Melanocyte of skin (primary cell): Measurements from ENCODE around the gene NUTF2. TPM values are rescaled to one million over a fixed set of nuclear protein-coding genes. Genes with fewer than 3 reads are reported as not detected.

Experiments used
- small RNA-seq, 2 donors: library from RNA; depleted of rRNA; stranded (forward); fragments of <200 nt; gene quantifications; one replicate each; pipeline ENCODE3, GENCODE V24; 2012
- total RNA-seq, 2 donors: library from RNA; depleted of rRNA; stranded (reverse); fragments of >200 nt; gene quantifications; 2 replicates each; pipeline ENCODE4 v1.2.3, GENCODE V29; 2012

The NUTF2 gene
- total RNA-seq: 100 to 1,000 TPM; 317 to 429 TPM

GRCh38 chr16:67846320-67847063 is at the start of gene NUTF2:
Gene NUTF2, plus strand, starts transcription at chr16:67846933. Its CDS starts 18,198 bp downstream, at chr16:67865131.

GRCh38 chr16:67806428-67807147 is 40.1 kb upstream of the NUTF2 start, which contains the start of the genes RANBP10 and TSNAXIP1:
Gene RANBP10, minus strand, starts transcription at chr16:67806560. Its CDS starts 24 bp downstream, at chr16:67806536.
Gene TSNAXIP1, plus strand, starts transcription at chr16:67806889. Its CDS starts 261 bp downstream, at chr16:67807150.

GRCh38 chr16:67841816-67842508 is 4.8 kb upstream of the NUTF2 start, which contains the start of gene THAP11:
Gene THAP11, plus strand, starts transcription at chr16:67842320. Its CDS starts 235 bp downstream, at chr16:67842555.

GRCh38 chr16:67847064-67847861 is 530 bp downstream of the NUTF2 start, which contains the start of gene CENPT:
Gene CENPT, minus strand, starts transcription at chr16:67847693. Its CDS starts 13,834 bp downstream, at chr16:67833859.

GRCh38 chr16:67872631-67873434 is 26.1 kb downstream of the NUTF2 start, which contains the start of gene EDC4:
Gene EDC4, plus strand, starts transcription at chr16:67873052. Its CDS starts 210 bp downstream, at chr16:67873262.

GRCh38 chr16:67884684-67885083 is 38.0 kb downstream of the NUTF2 start, which contains the start of gene NRN1L:
Gene NRN1L, plus strand, starts transcription at chr16:67884885. Its CDS starts 19 bp downstream, at chr16:67884904.

GRCh38 chr16:67892899-67893742 is 46.4 kb downstream of the NUTF2 start, which contains the start of gene PSKH1:
Gene PSKH1, plus strand, starts transcription at chr16:67893254. Its CDS starts 15,496 bp downstream, at chr16:67908750.

Small RNAs within 50 kb of the gene (small RNA-seq; reads per million reads assigned to genes)
- gene AC040162.2: 0 reads per million in 2 donors
- gene NRN1L: 0 reads per million in 2 donors

Other genes starting within 250 kb of the NUTF2 start
- not detected for gene CARMIL2, start 201.8 kb upstream of the NUTF2 start, total RNA-seq
- 10 to 100 TPM; 17.9 to 36.6 TPM for gene ACD, start 186.7 kb upstream of the NUTF2 start, total RNA-seq
- 1 to 10 TPM in 1 of 2 donors, under 1 TPM in 1; 0.69 to 2.3 TPM for gene PARD6A, start 186.0 kb upstream of the NUTF2 start, total RNA-seq
- gene ENKD1, start 180.2 kb upstream of the NUTF2 start, total RNA-seq: 10 to 100 TPM in 1 of 2 donors, 1 to 10 TPM in 1; 7.9 to 17.0 TPM
- 1 to 10 TPM; 4.0 to 6.2 TPM for gene C16orf86, start 180.1 kb upstream of the NUTF2 start, total RNA-seq
- 10 to 100 TPM in 1 of 2 donors, 1 to 10 TPM in 1; 10.0 to 16.3 TPM for gene GFOD2, start 127.6 kb upstream of the NUTF2 start, total RNA-seq
- gene RANBP10, start 40.4 kb upstream of the NUTF2 start, total RNA-seq: 10 to 100 TPM; 13.8 to 14.0 TPM
- gene TSNAXIP1, start 40.0 kb upstream of the NUTF2 start, total RNA-seq: under 1 TPM; 0.67 to 0.69 TPM
- gene THAP11, start 4.6 kb upstream of the NUTF2 start, total RNA-seq: 10 to 100 TPM; 26.5 to 40.0 TPM
- gene CENPT, start 760 bp downstream of the NUTF2 start, total RNA-seq: 10 to 100 TPM; 20.3 to 29.0 TPM
- gene EDC4, start 26.1 kb downstream of the NUTF2 start, total RNA-seq: 10 to 100 TPM; 55.7 to 64.9 TPM
- gene NRN1L, start 38.0 kb downstream of the NUTF2 start, total RNA-seq: under 1 TPM in 1 of 2 donors, not detected in 1; 0.34 TPM
- gene PSKH1, start 46.3 kb downstream of the NUTF2 start, total RNA-seq: 10 to 100 TPM; 19.6 to 24.1 TPM
- gene CTRL, start 84.9 kb downstream of the NUTF2 start, total RNA-seq: 1 to 10 TPM in 1 of 2 donors, not detected in 1; 1.3 TPM
- gene PSMB10, start 89.9 kb downstream of the NUTF2 start, total RNA-seq: 10 to 100 TPM; 63.9 to 66.4 TPM
- 1 to 10 TPM; 1.0 to 1.7 TPM for gene LCAT, start 97.2 kb downstream of the NUTF2 start, total RNA-seq
- gene SLC12A4, start 121.7 kb downstream of the NUTF2 start, total RNA-seq: 10 to 100 TPM; 25.3 to 25.5 TPM
- not detected for gene DPEP3, start 133.6 kb downstream of the NUTF2 start, total RNA-seq
- gene DPEP2, start 152.6 kb downstream of the NUTF2 start, total RNA-seq: not detected
- not detected for gene DPEP2NB, start 169.0 kb downstream of the NUTF2 start, total RNA-seq
- 10 to 100 TPM; 17.6 to 19.6 TPM for gene DDX28, start 176.3 kb downstream of the NUTF2 start, total RNA-seq
- gene DUS2, start 176.4 kb downstream of the NUTF2 start, total RNA-seq: 10 to 100 TPM; 14.1 to 24.6 TPM
- gene NFATC3, start 238.4 kb downstream of the NUTF2 start, total RNA-seq: 10 to 100 TPM; 20.3 to 31.3 TPM